ENCODE results near the gene ARHGAP24. TPM values are rescaled to one million over a fixed set of nuclear protein-coding genes. Genes with fewer than 3 reads are reported as not detected.

Gene ARHGAP24
- total and polyA plus RNA-seq, 2 of the 13 experiments (the other 11 are each of a cell fraction or from before 2014, with no cell fraction given): 0.07 to 0.55 TPM

DNA sequence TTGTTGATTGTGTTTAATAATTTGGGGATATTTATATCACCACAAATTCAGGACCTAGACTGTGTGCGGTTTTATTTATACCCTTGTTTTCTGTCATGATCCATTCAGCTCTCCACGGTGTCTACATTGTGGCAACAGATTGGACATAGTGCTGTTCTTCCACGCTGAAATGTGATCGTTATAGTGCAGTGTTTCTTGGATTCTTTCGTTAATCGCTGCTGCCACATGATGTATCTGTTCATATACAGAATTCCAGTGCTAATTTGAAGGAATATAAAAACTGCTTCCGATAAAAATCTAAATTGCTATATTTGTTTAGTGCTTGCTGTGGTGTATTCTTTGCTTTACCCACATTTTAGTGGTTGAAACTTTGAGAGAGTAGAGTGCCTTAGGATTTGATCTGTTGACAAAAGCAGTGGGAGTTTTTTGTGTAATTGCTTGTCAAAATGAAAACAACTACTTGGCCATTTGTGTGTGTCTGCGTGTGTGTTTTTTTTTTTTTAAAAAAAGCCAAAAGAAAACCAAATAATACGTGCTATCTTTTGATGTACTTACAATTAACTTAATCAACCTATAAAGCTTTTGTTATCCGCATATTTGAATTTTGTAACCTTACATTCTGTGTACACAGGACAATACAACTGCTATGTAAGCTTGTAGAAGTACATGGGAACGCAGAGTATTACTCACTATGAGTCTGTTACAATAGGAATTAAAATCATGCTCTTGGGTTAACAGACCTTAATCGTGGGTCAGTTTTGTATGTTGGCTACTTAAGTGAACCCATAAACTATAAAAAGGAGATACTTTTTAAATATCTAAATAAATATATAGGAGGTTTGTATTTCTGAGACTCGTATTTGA, 353.3 kb downstream of the ARHGAP24 start:
- H3K9ac ChIP-seq (ENCODE audit: insufficient read depth, low read depth, low read length): no peak overlapping the region
- intact Hi-C loops (cut with micrococcal nuclease; ENCODE audit: unreplicated experiment): loop anchor here (10.0 kb wide), 1 partner anchor 137 kb away; no protein-coding TSS in a partner anchor
- no peak overlapping the region for H2AFZ ChIP-seq (ENCODE audit: low read length)
- FAIRE-seq: no peak
- DNase-seq (ENCODE audit: low spot score): no peak
- no peaks in the 10 kb centered on the region for H3K9me3 ChIP-seq (ENCODE audit: low read length)
- ChIA-PET CTCF (ENCODE audit: low intra/inter-chr PET ratio, low total read pairs) (no interaction called here), POLR2A (no interaction called here)
- ATAC-seq: peak; percentile 29; the same call in 1 of the 3 replicates
- no TSS peak for BruUV-seq (replicated peaks)
- no peak overlapping the region for H3K4me3 ChIP-seq (replicated peaks in 1 of 3; ENCODE audit: insufficient read depth in 1 of 3, low read depth in 2 of 3, low read length in 3 of 3)
- H3K27me3 ChIP-seq (ENCODE audit: control insufficient read depth in 1 of 2, insufficient read depth in 2 of 2, low read length in 2 of 2): no peaks in the 10 kb centered on the region
- H3K79me2 ChIP-seq (ENCODE audit: insufficient read depth, low read length): no peaks in the 10 kb centered on the region
- WGBS (ENCODE audit: low lambda C conversion rate): 12% methylated on average over 13 of the region's 13 CpGs
- H3K4me1 ChIP-seq (ENCODE audit: insufficient read depth, low read length): no peaks in the 10 kb centered on the region
- no peak overlapping the region for H3K4me2 ChIP-seq (ENCODE audit: low read depth, low read length)
- H4K20me1 ChIP-seq (ENCODE audit: insufficient read depth, low read length): no peaks in the 10 kb centered on the region
- no peak overlapping the region for H3K27ac ChIP-seq (ENCODE audit: extremely low read length, insufficient read depth, low read length)
- in situ Hi-C loops (cut with HindIII; ENCODE audit: extremely low pct_ligation_motif_present, low pct_unique_long_range_greater_than_20kb): no loop called here
- TF ChIP-seq ZNF615 (CRISPR knock-in tag; IDR thresholded peaks at IDR 0.05; ENCODE audit: borderline replicate concordance): no peak
- no peak for TF ChIP-seq HOXA9 (CRISPR knock-in tag; IDR thresholded peaks at IDR 0.05; ENCODE audit: borderline replicate concordance)
- TF ChIP-seq CENPX (CRISPR knock-in tag; IDR thresholded peaks at IDR 0.05): no peak
- TF ChIP-seq ZNF460 (CRISPR knock-in tag; IDR thresholded peaks at IDR 0.05; ENCODE audit: borderline replicate concordance): no peak
- no peak for TF ChIP-seq PHF8 (CRISPR knock-in tag; IDR thresholded peaks at IDR 0.05)
- no peaks in the 10 kb centered on the region for H3K36me3 ChIP-seq (replicated peaks in 1 of 2; ENCODE audit: control insufficient read depth in 1 of 2, insufficient read depth in 2 of 2, low read length in 2 of 2)

DNA sequence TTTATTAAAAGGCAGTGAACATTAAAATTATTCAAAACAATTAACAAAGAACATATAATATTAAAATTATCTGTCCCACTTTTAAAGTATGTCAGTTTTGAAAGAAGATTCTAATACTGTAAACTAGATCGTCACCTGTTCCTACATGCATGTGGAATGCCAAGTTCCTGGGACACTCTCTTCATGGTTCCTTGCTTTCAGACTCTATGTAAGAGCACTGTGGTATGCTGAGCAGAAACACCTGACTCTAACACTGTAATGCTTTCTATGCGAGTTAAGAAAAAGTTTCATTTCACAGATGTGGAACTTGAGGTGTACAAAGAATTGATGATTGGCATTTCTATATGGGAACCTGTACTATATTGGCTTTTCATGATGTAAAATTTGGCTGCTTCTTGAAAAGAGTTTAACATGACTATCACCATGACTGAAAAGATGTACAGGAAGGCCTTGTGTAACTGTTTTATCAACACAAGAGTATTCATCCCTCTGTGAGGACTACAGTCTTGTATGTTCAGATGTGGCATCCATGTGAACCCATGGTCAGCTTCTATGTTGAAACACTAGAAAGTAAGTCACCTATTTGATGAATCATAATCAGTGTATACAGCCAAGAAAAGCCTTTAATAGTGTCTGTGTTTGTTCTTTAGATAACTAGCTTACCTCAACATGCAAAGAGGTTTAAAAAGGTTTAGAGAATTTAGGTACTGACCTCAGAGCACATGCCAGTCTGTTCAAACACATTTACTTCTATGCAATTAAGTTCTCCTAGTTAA, 354.5 kb downstream of the ARHGAP24 start:
- Histone ChIP-seq H3K27ac (ENCODE audit: extremely low read length, insufficient read depth, low read length) (no peak overlapping the region), H4K20me1 (ENCODE audit: insufficient read depth, low read length) (no peaks in the 10 kb centered on the region), H3K36me3 (replicated peaks in 1 of 2; ENCODE audit: control insufficient read depth in 1 of 2, insufficient read depth in 2 of 2, low read length in 2 of 2) (no peaks in the 10 kb centered on the region), H3K4me2 (ENCODE audit: low read depth, low read length) (no peak overlapping the region), H3K4me1 (ENCODE audit: insufficient read depth, low read length) (no peaks in the 10 kb centered on the region), H3K27me3 (ENCODE audit: control insufficient read depth in 1 of 2, insufficient read depth in 2 of 2, low read length in 2 of 2) (no peaks in the 10 kb centered on the region), H3K9ac (ENCODE audit: insufficient read depth, low read depth, low read length) (no peak overlapping the region), H2AFZ (ENCODE audit: low read length) (no peak overlapping the region), H3K9me3 (ENCODE audit: low read length) (no peaks in the 10 kb centered on the region), H3K4me3 (replicated peaks in 1 of 3; ENCODE audit: insufficient read depth in 1 of 3, low read depth in 2 of 3, low read length in 3 of 3) (no peak overlapping the region), H3K79me2 (ENCODE audit: insufficient read depth, low read length) (no peaks in the 10 kb centered on the region)
- no peak for DNase-seq (ENCODE audit: low spot score)
- FAIRE-seq: no peak
- ChIA-PET POLR2A (no interaction called here), CTCF (ENCODE audit: low intra/inter-chr PET ratio, low total read pairs) (no interaction called here)
- ATAC-seq: no peak
- 46% methylated on average over 2 of the region's 2 CpGs for WGBS (ENCODE audit: low lambda C conversion rate)
- in situ Hi-C loops (cut with HindIII; ENCODE audit: extremely low pct_ligation_motif_present, low pct_unique_long_range_greater_than_20kb): no loop called here
- intact Hi-C loops (cut with micrococcal nuclease; ENCODE audit: unreplicated experiment): loop anchor here (10.0 kb wide), 1 partner anchor 135 kb away; no protein-coding TSS in a partner anchor
- no TSS peak for BruUV-seq (replicated peaks)
- TF ChIP-seq, protein P1, sequence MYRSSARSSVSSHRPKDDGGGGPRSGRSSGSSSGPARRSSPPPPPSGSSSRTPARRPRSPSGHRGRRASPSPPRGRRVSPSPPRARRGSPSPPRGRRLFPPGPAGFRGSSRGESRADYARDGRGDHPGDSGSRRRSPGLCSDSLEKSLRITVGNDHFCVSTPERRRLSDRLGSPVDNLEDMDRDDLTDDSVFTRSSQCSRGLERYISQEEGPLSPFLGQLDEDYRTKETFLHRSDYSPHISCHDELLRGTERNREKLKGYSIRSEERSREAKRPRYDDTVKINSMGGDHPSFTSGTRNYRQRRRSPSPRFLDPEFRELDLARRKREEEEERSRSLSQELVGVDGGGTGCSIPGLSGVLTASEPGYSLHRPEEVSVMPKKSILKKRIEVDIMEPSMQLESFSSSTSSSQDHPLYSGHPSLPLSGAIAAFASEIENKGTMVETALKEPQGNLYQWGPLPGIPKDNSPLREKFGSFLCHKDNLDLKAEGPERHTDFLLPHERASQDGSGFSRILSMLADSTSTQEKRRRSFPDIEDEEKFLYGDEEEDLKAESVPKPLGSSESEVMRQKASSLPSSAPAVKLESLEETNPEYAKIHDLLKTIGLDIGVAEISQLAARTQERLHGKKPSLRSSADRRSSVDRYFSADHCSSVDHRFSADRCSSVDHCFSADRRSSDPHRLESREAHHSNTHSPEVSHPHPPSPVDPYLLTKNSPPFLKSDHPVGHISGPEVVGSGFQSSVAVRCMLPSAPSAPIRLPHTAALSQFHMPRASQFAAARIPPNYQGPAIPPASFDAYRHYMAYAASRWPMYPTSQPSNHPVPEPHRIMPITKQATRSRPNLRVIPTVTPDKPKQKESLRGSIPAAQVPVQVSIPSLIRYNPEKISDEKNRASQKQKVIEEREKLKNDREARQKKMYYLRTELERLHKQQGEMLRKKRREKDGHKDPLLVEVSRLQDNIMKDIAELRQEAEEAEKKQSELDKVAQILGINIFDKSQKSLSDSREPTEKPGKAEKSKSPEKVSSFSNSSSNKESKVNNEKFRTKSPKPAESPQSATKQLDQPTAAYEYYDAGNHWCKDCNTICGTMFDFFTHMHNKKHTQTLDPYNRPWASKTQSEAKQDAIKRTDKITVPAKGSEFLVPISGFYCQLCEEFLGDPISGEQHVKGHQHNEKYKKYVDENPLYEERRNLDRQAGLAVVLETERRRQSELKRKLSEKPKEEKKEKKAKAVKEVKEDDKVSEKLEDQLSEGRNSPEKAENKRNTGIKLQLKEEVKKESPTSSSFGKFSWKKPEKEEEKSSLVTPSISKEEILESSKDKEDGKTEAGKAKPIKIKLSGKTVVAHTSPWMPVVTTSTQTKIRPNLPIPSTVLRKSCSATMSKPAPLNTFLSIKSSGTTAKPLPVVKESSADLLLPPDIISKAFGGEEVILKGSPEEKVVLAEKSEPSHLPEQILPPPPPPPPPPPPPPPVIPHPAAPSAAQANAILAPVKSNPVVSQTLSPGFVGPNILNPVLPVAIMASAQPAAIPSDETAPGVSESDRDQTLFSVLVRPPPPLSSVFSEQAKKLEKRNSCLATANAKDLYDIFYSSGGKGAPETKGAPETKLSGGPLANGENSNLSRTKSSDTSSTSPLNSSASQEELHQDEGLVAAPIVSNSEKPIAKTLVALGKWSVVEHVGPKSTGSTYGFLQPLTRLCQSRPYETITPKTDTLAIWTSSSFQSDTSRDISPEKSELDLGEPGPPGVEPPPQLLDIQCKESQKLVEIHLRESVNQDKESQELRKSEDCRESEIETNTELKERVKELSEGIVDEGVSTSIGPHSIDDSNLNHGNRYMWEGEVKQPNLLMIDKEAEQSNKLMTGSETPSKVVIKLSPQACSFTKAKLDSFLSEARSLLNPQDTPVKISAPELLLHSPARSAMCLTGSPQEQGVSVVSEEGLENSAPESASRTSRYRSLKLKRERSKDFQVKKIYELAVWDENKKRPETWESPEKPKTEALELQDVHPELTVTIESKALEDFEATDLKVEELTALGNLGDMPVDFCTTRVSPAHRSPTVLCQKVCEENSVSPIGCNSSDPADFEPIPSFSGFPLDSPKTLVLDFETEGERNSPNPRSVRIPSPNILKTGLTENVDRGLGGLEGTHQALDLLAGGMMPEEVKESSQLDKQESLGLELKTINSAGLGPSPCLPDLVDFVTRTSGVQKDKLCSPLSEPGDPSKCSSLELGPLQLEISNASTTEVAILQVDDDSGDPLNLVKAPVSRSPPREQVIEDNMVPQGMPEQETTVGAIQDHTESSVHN (CRISPR knock-in tag; IDR thresholded peaks at IDR 0.05): no peak
- TF ChIP-seq MED13 (CRISPR knock-in tag; IDR thresholded peaks at IDR 0.05) (no peak), ZNF547 (CRISPR knock-in tag; IDR thresholded peaks at IDR 0.05) (no peak)

All from HepG2 (cell line).